Activated B cell treated with CpG ODN at 0.5 μM for 24 hours (primary cell): ENCODE results near the gene DNAH17. TPM values are rescaled to one million over a fixed set of nuclear protein-coding genes. Genes with fewer than 3 reads are reported as not detected.

Experiments
- ATAC-seq: fragments of 200-7000 bp; cut with Tn5 transposase; one replicate; pipeline ENCODE4 v1.10.0; 2021; ENCODE audit warnings: low read depth, mild to moderate bottlenecking, moderate library complexity
- CTCF ChIA-PET: fragments of 350-600 bp; sonication (Branson Sonifier 250); formaldehyde crosslinking; loops from one replicate; lab custom pipeline; 2021; ENCODE audit warnings: antibody characterized with exemption; lab: Charles Lee
- POLR2A ChIA-PET: fragments of 350-600 bp; sonication (Branson Sonifier 250); formaldehyde crosslinking; loops from one replicate; lab custom pipeline; 2021; ENCODE audit warnings: antibody characterized with exemption; lab: Charles Lee
- DNase-seq: peaks from one replicate; pipeline ENCODE4 v3.0.0; 2022
- H3K27ac Mint-ChIP-seq: one replicate; pipeline ENCODE4 v1.8.0; 2020; ENCODE audit warnings: mixed read lengths
- H3K27me3 Mint-ChIP-seq: one replicate; pipeline ENCODE4 v1.8.0; 2021; ENCODE audit warnings: mixed read lengths
- H3K36me3 Mint-ChIP-seq: one replicate; pipeline ENCODE4 v1.8.0; 2021; ENCODE audit warnings: low read depth, mixed read lengths
- H3K4me1 Mint-ChIP-seq: one replicate; pipeline ENCODE4 v1.8.0; 2021; ENCODE audit warnings: mixed read lengths
- H3K4me3 Mint-ChIP-seq: one replicate; pipeline ENCODE4 v1.8.0; 2020; ENCODE audit warnings: mild to moderate bottlenecking, mixed read lengths
- H3K9me3 Mint-ChIP-seq: one replicate; pipeline ENCODE4 v1.8.0; 2020; ENCODE audit warnings: mixed read lengths
- CTCF ChIP-seq: fragments of 200-600 bp; IDR thresholded peaks from one replicate; pipeline ENCODE4 v1.8.0; 2022; ENCODE audit warnings: antibody characterized with exemption, mild to moderate bottlenecking
- intact Hi-C: fragments of 100-400 bp; cut with micrococcal nuclease; formaldehyde crosslinking; loops from one replicate; pipeline ENCODE4 v1.15.1; 2024
- total RNA-seq: library from RNA; stranded (reverse); gene quantifications from 2 replicates; pipeline ENCODE4 v1.2.3, GENCODE V29; 2022

The DNAH17 gene
- total RNA-seq, 1 donor from 2014 or later, result 0.13 TPM

- H3K27ac Mint-ChIP-seq, result no peak overlapping the region
- ATAC-seq, result no peak
- no peak overlapping the region for H3K4me3 Mint-ChIP-seq
- POLR2A ChIA-PET, result no interaction called here
- CTCF ChIA-PET, result no interaction called here
- no peak for TF ChIP-seq CTCF
- no peak for DNase-seq
- intact Hi-C loops, result no loop called here
- peaks cover 2% of the 10 kb centered on the region for H3K27me3 Mint-ChIP-seq
- H3K36me3 Mint-ChIP-seq, result no peaks in the 10 kb centered on the region
- peaks cover 1% of the 10 kb centered on the region for H3K4me1 Mint-ChIP-seq
- H3K9me3 Mint-ChIP-seq, result peaks cover 4% of the 10 kb centered on the region
These were observed 44.7 kb upstream of the DNAH17 start for GRCh38 chr17:78621720-78622490.

- peaks cover 2% of the 10 kb centered on the region for H3K27me3 Mint-ChIP-seq
- TF ChIP-seq CTCF, result no peak
- intact Hi-C loops, result no loop called here
- POLR2A ChIA-PET, result no interaction called here
- DNase-seq (no peak), ATAC-seq (no peak)
- H3K9me3 Mint-ChIP-seq, result peaks cover 4% of the 10 kb centered on the region
- no peak overlapping the region for H3K27ac Mint-ChIP-seq
- H3K4me3 Mint-ChIP-seq, result no peak overlapping the region
- H3K36me3 Mint-ChIP-seq, result no peaks in the 10 kb centered on the region
- no peaks in the 10 kb centered on the region for H3K4me1 Mint-ChIP-seq
- CTCF ChIA-PET, result no interaction called here
These were observed 42.9 kb upstream of the DNAH17 start for GRCh38 chr17:78620099-78620498.

GRCh38 chr17:78619334-78619733, 42.1 kb upstream of the DNAH17 start:
- DNase-seq (no peak), ATAC-seq (no peak)
- no peak overlapping the region for H3K27ac Mint-ChIP-seq
- POLR2A ChIA-PET, result no interaction called here
- TF ChIP-seq CTCF, result no peak
- no peaks in the 10 kb centered on the region for H3K4me1 Mint-ChIP-seq
- CTCF ChIA-PET, result no interaction called here
- H3K36me3 Mint-ChIP-seq, result no peaks in the 10 kb centered on the region
- no peak overlapping the region for H3K4me3 Mint-ChIP-seq
- intact Hi-C loops, result no loop called here
- H3K9me3 Mint-ChIP-seq, result peaks cover 4% of the 10 kb centered on the region
- H3K27me3 Mint-ChIP-seq, result peaks cover 2% of the 10 kb centered on the region

- no peak overlapping the region for H3K27ac Mint-ChIP-seq
- intact Hi-C loops, result no loop called here
- ATAC-seq, result no peak
- ChIA-PET POLR2A (no interaction called here), CTCF (no interaction called here)
- H3K9me3 Mint-ChIP-seq, result peaks cover 4% of the 10 kb centered on the region
- DNase-seq, result no peak
- no peaks in the 10 kb centered on the region for H3K4me1 Mint-ChIP-seq
- no peak for TF ChIP-seq CTCF
- no peak overlapping the region for H3K4me3 Mint-ChIP-seq
- peaks cover 2% of the 10 kb centered on the region for H3K27me3 Mint-ChIP-seq
- H3K36me3 Mint-ChIP-seq, result no peaks in the 10 kb centered on the region
These were observed 41.3 kb upstream of the DNAH17 start for GRCh38 chr17:78618264-78619066.

GRCh38 chr17:78617511-78618061, 40.4 kb upstream of the DNAH17 start:
- H3K36me3 Mint-ChIP-seq, result no peaks in the 10 kb centered on the region
- no peaks in the 10 kb centered on the region for H3K4me1 Mint-ChIP-seq
- ChIA-PET POLR2A (no interaction called here), CTCF (no interaction called here)
- TF ChIP-seq CTCF, result no peak
- H3K9me3 Mint-ChIP-seq, result peaks cover 4% of the 10 kb centered on the region
- H3K4me3 Mint-ChIP-seq, result no peak overlapping the region
- DNase-seq (no peak), ATAC-seq (no peak)
- peaks cover 2% of the 10 kb centered on the region for H3K27me3 Mint-ChIP-seq
- intact Hi-C loops, result no loop called here
- H3K27ac Mint-ChIP-seq, result no peak overlapping the region
